OCI-LY7 (cell line): ENCODE results near the gene PCBP3.

Source experiments
- CTCF ChIP-seq: fragments of 200-600 bp; sonication (generic); conservative IDR thresholded peaks from 2 replicates; pipeline ENCODE4 v1.5.1; 2014; ENCODE audit warnings: mild to moderate bottlenecking, antibody characterized with exemption, low read length, moderate library complexity, mixed read lengths
- EZH2phosphoT487 ChIP-seq: fragments of 200-600 bp; sonication (generic); IDR thresholded peaks from 2 replicates; pipeline ENCODE4 v1.6.1; 2018; ENCODE audit warnings: low read depth, borderline replicate concordance, mild to moderate bottlenecking, mixed run types, antibody characterized with exemption, low read length, moderate library complexity, mixed read lengths

- TF ChIP-seq CTCF: no peak
- no peak for TF ChIP-seq EZH2phosphoT487
Measured at GRCh38 chr21:45974073-45975019, 330.8 kb downstream of the PCBP3 start.
